A549 (cell line): ENCODE measurements around the gene SEPTIN11. TPM values are rescaled to one million over a fixed set of nuclear protein-coding genes. Genes with fewer than 3 reads are reported as not detected.

ENCODE experiments used
- ATAC-seq, 2 experiments: fragments of 200-7000 bp in 1 of 2; fragments of >200 bp in 1 of 2; cut with Nextera tagmentation in 1 of 2; cut with Tn5 transposase in 1 of 2; 3 replicates each; pipeline versions ENCODE4 v1.8.0 to v1.9.1; 2018 to 2020; ENCODE audit warnings: mild to moderate bottlenecking in 1 of 2, moderate library complexity in 1 of 2
- CTCF ChIA-PET: fragments of 300-600 bp; sonication (Branson Sonifier 250); formaldehyde crosslinking; extraction: SDS; loops from one replicate; lab custom pipeline; 2021; ENCODE audit warnings: antibody characterized with exemption, inconsistent platforms; lab: Yijun Ruan, JAX
- POLR2A ChIA-PET: fragments of 350-600 bp; formaldehyde crosslinking; extraction: SDS; loops from one replicate; lab custom pipeline; 2021; ENCODE audit warnings: antibody characterized with exemption, inconsistent platforms; lab: Yijun Ruan, JAX
- DNase-seq, 2 experiments: peaks; one replicate each; pipeline versions ENCODE4 v3.0.0 to v3.0.0-alpha.2; 2011 to 2016; ENCODE audit warnings: low read depth in 1 of 2, low spot score in 1 of 2
- FAIRE-seq: peaks from 2 replicates; lab custom pipeline; 2011; peaks lifted over from hg19 to GRCh38; lab: Jason Lieb, UNC
- H3K27ac ChIP-seq, 2 experiments: fragments of >200 bp; sonication (Bioruptor Twin); formaldehyde crosslinking; 3 replicates each; pipeline ENCODE4 v1.5.1; 2016 to 2017
- H3K4me1 ChIP-seq: fragments of >200 bp; sonication (Bioruptor Twin); formaldehyde crosslinking; 3 replicates; pipeline ENCODE4 v1.6.1; 2016
- H3K4me2 ChIP-seq: fragments of >200 bp; sonication (Bioruptor Twin); formaldehyde crosslinking; 3 replicates; pipeline ENCODE4 v1.6.1; 2016
- H3K4me3 ChIP-seq: fragments of >200 bp; sonication (Bioruptor Twin); formaldehyde crosslinking; 3 replicates; pipeline ENCODE4 v1.5.1; 2016
- H3K9me3 ChIP-seq: fragments of >200 bp; sonication (Bioruptor Twin); formaldehyde crosslinking; 3 replicates; pipeline ENCODE4 v1.6.1; 2016
- ATOH8 ChIP-seq: fragments of 250-450 bp; sonication (Bioruptor Pico); IDR thresholded peaks from 2 replicates; pipeline ENCODE4 v1.5.0; 2020; ENCODE audit warnings: low read depth, mild to moderate bottlenecking, moderate library complexity
- BHLHE40 ChIP-seq: IDR thresholded peaks from 2 replicates; pipeline ENCODE4 v1.6.1; 2012; ENCODE audit warnings: low read depth, low read length, inconsistent platforms
- CBX2 ChIP-seq: fragments of 200-600 bp; sonication (generic); IDR thresholded peaks from 2 replicates; pipeline ENCODE4 v1.6.1; 2016; ENCODE audit warnings: low read depth, mild to moderate bottlenecking, borderline replicate concordance
- CBX8 ChIP-seq: fragments of 200-600 bp; sonication (generic); IDR thresholded peaks from 2 replicates; pipeline ENCODE4 v1.6.1; 2016
- CEBPB ChIP-seq, 2 experiments: fragments of >200 bp in 1 of 2; sonication (Bioruptor Twin) in 1 of 2; formaldehyde crosslinking in 1 of 2; IDR thresholded peaks; 2 replicates each; pipeline ENCODE4 v1.6.1; 2012 to 2016
- CHD4 ChIP-seq: fragments of 200-600 bp; sonication (generic); IDR thresholded peaks from 2 replicates; pipeline ENCODE4 v1.6.1; 2016; ENCODE audit warnings: antibody characterized with exemption, mild to moderate bottlenecking, borderline replicate concordance
- CTCF ChIP-seq: fragments of >200 bp; sonication (Bioruptor Twin); formaldehyde crosslinking; IDR thresholded peaks from 3 replicates; pipeline ENCODE4 v1.5.1; 2016
- EHF ChIP-seq: fragments of 250-450 bp; sonication (Bioruptor Pico); IDR thresholded peaks from 2 replicates; pipeline ENCODE4 v1.5.0; 2020; ENCODE audit warnings: mild to moderate bottlenecking
- ESRRA ChIP-seq: fragments of 150-350 bp; IDR thresholded peaks from 2 replicates; pipeline ENCODE4 v1.6.1; 2014; ENCODE audit warnings: mild to moderate bottlenecking, low read length, borderline replicate concordance
- FOSL2 ChIP-seq, 2 experiments: fragments of 450-650 bp in 1 of 2; fragments of >200 bp in 1 of 2; sonication (Bioruptor Twin) in 1 of 2; formaldehyde crosslinking; IDR thresholded peaks; 2 replicates each; pipeline versions ENCODE4 v1.5.0 to v1.6.1; 2016 to 2020; ENCODE audit warnings: mild to moderate bottlenecking in 1 of 2, moderate library complexity in 1 of 2
- FOXS1 ChIP-seq: fragments of 250-450 bp; sonication (Bioruptor Pico); IDR thresholded peaks from 2 replicates; pipeline ENCODE4 v1.5.0; 2020; ENCODE audit warnings: mild to moderate bottlenecking, moderate library complexity
- GATA3 ChIP-seq: IDR thresholded peaks from 2 replicates; pipeline ENCODE4 v1.6.1; 2012; ENCODE audit warnings: borderline replicate concordance
- HDAC2 ChIP-seq: fragments of 200-600 bp; sonication (generic); IDR thresholded peaks from 2 replicates; pipeline ENCODE4 v1.6.1; 2016
- HES2 ChIP-seq: fragments of >200 bp; sonication (Bioruptor Twin); formaldehyde crosslinking; IDR thresholded peaks from 2 replicates; pipeline ENCODE4 v1.6.1; 2016
- HOXB5 ChIP-seq: fragments of 250-450 bp; sonication (Bioruptor Pico); IDR thresholded peaks from 2 replicates; pipeline ENCODE4 v1.5.0; 2020; ENCODE audit warnings: mild to moderate bottlenecking, moderate library complexity
- KDM5A ChIP-seq: fragments of 200-600 bp; sonication (generic); IDR thresholded peaks from 2 replicates; pipeline ENCODE4 v1.6.1; 2016; ENCODE audit warnings: antibody characterized with exemption, mild to moderate bottlenecking
- MAZ ChIP-seq: fragments of 150-350 bp; IDR thresholded peaks from 2 replicates; pipeline ENCODE4 v1.6.1; 2014; ENCODE audit warnings: antibody characterized with exemption, low read depth, low read length, borderline replicate concordance
- MYC ChIP-seq: IDR thresholded peaks from 2 replicates; pipeline ENCODE4 v1.6.1; 2012; ENCODE audit warnings: mild to moderate bottlenecking, inconsistent platforms, low read length, improper control_type of control experiment, borderline replicate concordance
- PHF8 ChIP-seq: fragments of 200-600 bp; sonication (generic); IDR thresholded peaks from 2 replicates; pipeline ENCODE4 v1.6.1; 2016; ENCODE audit warnings: low read depth, mild to moderate bottlenecking, antibody characterized with exemption, moderate library complexity, borderline replicate concordance
- POLR2A ChIP-seq: IDR thresholded peaks from 2 replicates; pipeline ENCODE4 v1.6.1; 2012; ENCODE audit warnings: mild to moderate bottlenecking, low read length
- POLR2AphosphoS2 ChIP-seq: conservative IDR thresholded peaks from 2 replicates; pipeline ENCODE4 v1.6.1; 2012; ENCODE audit warnings: low read length, improper control_type of control experiment, inconsistent platforms
- RAD21 ChIP-seq, 2 experiments: fragments of >200 bp in 1 of 2; sonication (Bioruptor Twin) in 1 of 2; formaldehyde crosslinking in 1 of 2; IDR thresholded peaks in 1 of 2; conservative IDR thresholded peaks in 1 of 2; 2 replicates in 1 of 2; 3 replicates in 1 of 2; pipeline ENCODE4 v1.6.1; 2012 to 2018; ENCODE audit warnings: inconsistent platforms in 1 of 2
- RARB ChIP-seq: fragments of 250-450 bp; sonication (Bioruptor Pico); IDR thresholded peaks from 2 replicates; pipeline ENCODE4 v1.8.0; 2021; ENCODE audit warnings: mild to moderate bottlenecking, moderate library complexity
- RCOR1 ChIP-seq: fragments of 150-350 bp; IDR thresholded peaks from 2 replicates; pipeline ENCODE4 v1.6.1; 2014; ENCODE audit warnings: antibody characterized with exemption, low read length, low read depth
- REST ChIP-seq: fragments of 200-600 bp; sonication (generic); IDR thresholded peaks from 2 replicates; pipeline ENCODE4 v1.6.1; 2016; ENCODE audit warnings: antibody characterized with exemption, mild to moderate bottlenecking, moderate library complexity
- USF2 ChIP-seq: fragments of 450-650 bp; IDR thresholded peaks from 2 replicates; pipeline ENCODE4 v1.6.1; 2014; ENCODE audit warnings: antibody characterized with exemption
- ZNF302 ChIP-seq: fragments of 250-450 bp; sonication (Bioruptor Pico); IDR thresholded peaks from 2 replicates; pipeline ENCODE4 v1.9.0; 2021; ENCODE audit warnings: inconsistent platforms, mild to moderate bottlenecking, moderate library complexity
- WGBS: methylation state at CpG from one replicate; pipeline ENCODE4 v1.1.6; 2017; ENCODE audit errors: missing lambda C conversion rate; 5-methylcytosine and 5-hydroxymethylcytosine counted together
- polyA plus RNA-seq, 4 experiments: library from polyadenylated mRNA; depleted of rRNA in 3 of 4; stranded (reverse); fragments of >200 nt; fragmentation: RNase III in 1 of 4; extraction: RNeasy Plus Mini Kit Qiagen cat#74134 plus additional on column Dnase treatment in 1 of 4; gene quantifications; 2 replicates in 3 of 4; 3 replicates in 1 of 4; pipeline ENCODE4 v1.2.3, GENCODE V29; 2011 to 2017

SEPTIN11 gene
- polyA plus RNA-seq, 2 of the 4 experiments (the other 2 are of a cell fraction) = 40.2 to 69.5 TPM

GRCh38 chr4:76960014-76960413 lies 10.5 kb downstream of the SEPTIN11 start:
- DNase-seq (no peak), FAIRE-seq (no peak), ATAC-seq (no peak)
- Histone ChIP-seq H3K4me1 (peaks cover 5% of the 10 kb centered on the region; the same call in 1 of the 3 replicates), H3K27ac (no peak overlapping the region), H3K4me2 (no peak overlapping the region), H3K4me3 (no peak overlapping the region), H3K9me3 (no peaks in the 10 kb centered on the region)
- WGBS = 70% methylated on average over 4 of the region's 4 CpGs
- ChIA-PET CTCF (no interaction called here), POLR2A (no interaction called here)
- no peak for TF ChIP-seq HES2
- TF ChIP-seq ZNF302 = no peak
- no peak for TF ChIP-seq ESRRA
- TF ChIP-seq FOSL2 (IDR thresholded peaks at IDR 0.05) = no peak
- TF ChIP-seq FOSL2 (CRISPR knock-in tag; IDR thresholded peaks at IDR 0.05) = no peak
- TF ChIP-seq KDM5A = no peak

GRCh38 chr4:76962406-76963130 lies 13.0 kb downstream of the SEPTIN11 start:
- ChIA-PET CTCF (no interaction called here), POLR2A (no interaction called here)
- Histone ChIP-seq H3K4me3 (no peak overlapping the region), H3K4me2 (no peak overlapping the region), H3K27ac (no peak overlapping the region), H3K4me1 (peaks cover 1% of the 10 kb centered on the region; the same call in 1 of the 3 replicates), H3K9me3 (no peaks in the 10 kb centered on the region)
- WGBS = 71% methylated on average over 5 of the region's 5 CpGs
- no peak for DNase-seq
- TF ChIP-seq RAD21 (conservative IDR thresholded peaks at IDR 0.05 in 1 of 2, IDR thresholded peaks at IDR 0.05 in 1 of 2) (no peak), ZNF302 (no peak), USF2 (no peak), CEBPB (IDR thresholded peaks at IDR 0.05) (no peak), GATA3 (no peak), BHLHE40 (no peak)
- no peak for FAIRE-seq
- ATAC-seq = no peak

GRCh38 chr4:76963131-76963750 lies 13.7 kb downstream of the SEPTIN11 start:
- no peak overlapping the region for H3K4me3 ChIP-seq
- POLR2A ChIA-PET = no interaction called here
- no peak overlapping the region for H3K4me2 ChIP-seq
- FAIRE-seq = no peak
- CTCF ChIA-PET = no interaction called here
- H3K27ac ChIP-seq = no peak overlapping the region
- no peak for DNase-seq
- H3K4me1 ChIP-seq = no peaks in the 10 kb centered on the region
- no peaks in the 10 kb centered on the region for H3K9me3 ChIP-seq
- WGBS = 87% methylated on average over 4 of the region's 4 CpGs
- ATAC-seq = no peak
- no peak for TF ChIP-seq ATOH8 (CRISPR knock-in tag)
- no peak for TF ChIP-seq CHD4
- no peak for TF ChIP-seq CTCF
- TF ChIP-seq CBX2 = no peak
- TF ChIP-seq RARB (CRISPR knock-in tag) = no peak
- TF ChIP-seq EHF = no peak
- TF ChIP-seq HOXB5 (CRISPR knock-in tag) = no peak
- no peak for TF ChIP-seq POLR2AphosphoS2
- TF ChIP-seq CBX8 = no peak
- no peak for TF ChIP-seq RCOR1
- no peak for TF ChIP-seq REST
- TF ChIP-seq HDAC2 = no peak
- no peak for TF ChIP-seq POLR2A
- TF ChIP-seq MYC = no peak
- no peak for TF ChIP-seq FOXS1 (CRISPR knock-in tag)
- TF ChIP-seq PHF8 = no peak
- TF ChIP-seq MAZ = no peak
